Neural progenitor cell (in vitro differentiated cells): ENCODE data around the gene COX5A. TPM values are rescaled to one million over a fixed set of nuclear protein-coding genes. Genes with fewer than 3 reads are reported as not detected.

Experiments used
- DNase-seq: peaks from one replicate; pipeline ENCODE4 v3.0.0-alpha.2; 2016; ENCODE audit warnings: low spot score
- H2AFZ ChIP-seq: fragments of 200-600 bp; sonication (generic); replicated peaks from 2 replicates; pipeline ENCODE4 v1.6.1; 2016; ENCODE audit warnings: antibody characterized with exemption
- H3F3A ChIP-seq: fragments of 200-600 bp; sonication (generic); 2 replicates; pipeline ENCODE4 v1.6.1; 2016; ENCODE audit warnings: antibody characterized with exemption, low read depth
- H3K27ac ChIP-seq: fragments of 200-600 bp; sonication (generic); 2 replicates; pipeline ENCODE4 v1.5.1; 2016; ENCODE audit warnings: mild to moderate bottlenecking
- H3K27me3 ChIP-seq: fragments of 200-600 bp; sonication (generic); 2 replicates; pipeline ENCODE4 v1.6.1; 2016; ENCODE audit warnings: mild to moderate bottlenecking, moderate library complexity
- H3K36me3 ChIP-seq: fragments of 200-600 bp; sonication (generic); 2 replicates; pipeline ENCODE4 v1.5.1; 2016
- H3K4me1 ChIP-seq: fragments of 200-600 bp; sonication (generic); 2 replicates; pipeline ENCODE4 v1.6.1; 2016; ENCODE audit warnings: mixed run types
- H3K4me2 ChIP-seq: fragments of 200-600 bp; sonication (generic); 2 replicates; pipeline ENCODE4 v1.6.1; 2016
- H3K4me3 ChIP-seq: fragments of 200-600 bp; sonication (generic); 2 replicates; pipeline ENCODE4 v1.5.1; 2016
- H3K79me2 ChIP-seq: fragments of 200-600 bp; sonication (generic); 2 replicates; pipeline ENCODE4 v1.6.1; 2016; ENCODE audit warnings: low read depth
- H3K9ac ChIP-seq: fragments of 200-600 bp; sonication (generic); 2 replicates; pipeline ENCODE4 v1.6.1; 2016
- H3K9me3 ChIP-seq: fragments of 200-600 bp; sonication (generic); 2 replicates; pipeline ENCODE4 v1.5.1; 2016; ENCODE audit warnings: low read depth
- H4K20me1 ChIP-seq: fragments of 200-600 bp; sonication (generic); 2 replicates; pipeline ENCODE4 v1.6.1; 2016; ENCODE audit warnings: low read depth
- H3K27ac Mint-ChIP-seq: 3 replicates; pipeline ENCODE4 v1.8.0; 2021; ENCODE audit warnings: mixed read lengths
- H3K27me3 Mint-ChIP-seq: 2 replicates; pipeline ENCODE4 v1.8.0; 2022; ENCODE audit warnings: low read depth, mild to moderate bottlenecking, inconsistent platforms, moderate library complexity, mixed read lengths; ENCODE audit not compliant: insufficient read depth
- H3K36me3 Mint-ChIP-seq: 3 replicates; pipeline ENCODE4 v1.8.0; 2021; ENCODE audit warnings: mixed read lengths
- H3K4me1 Mint-ChIP-seq: 3 replicates; pipeline ENCODE4 v1.8.0; 2021; ENCODE audit warnings: mixed read lengths
- H3K4me3 Mint-ChIP-seq: 3 replicates; pipeline ENCODE4 v1.8.0; 2021; ENCODE audit warnings: mild to moderate bottlenecking, moderate library complexity, mixed read lengths
- H3K9me3 Mint-ChIP-seq: 3 replicates; pipeline ENCODE4 v1.8.0; 2020; ENCODE audit warnings: mixed read lengths
- EZH2 ChIP-seq: fragments of 200-600 bp; sonication (generic); IDR thresholded peaks from 2 replicates; pipeline ENCODE4 v1.6.1; 2017; ENCODE audit warnings: antibody characterized with exemption, mild to moderate bottlenecking, moderate library complexity
- EZH2phosphoT487 ChIP-seq: fragments of 200-600 bp; sonication (generic); IDR thresholded peaks from 2 replicates; pipeline ENCODE4 v1.6.1; 2017; ENCODE audit warnings: antibody characterized with exemption
- total RNA-seq: library from RNA; depleted of rRNA; stranded (reverse); fragments of >200 nt; gene quantifications from 2 replicates; pipeline ENCODE4 v1.2.3, GENCODE V29; 2015; ENCODE audit warnings: low replicate concordance
- TF ChIP-seq, protein P1 (sequence below): fragments of 200-600 bp; sonication (generic); IDR thresholded peaks from 2 replicates; pipeline ENCODE4 v1.5.1; 2017; ENCODE audit warnings: antibody characterized with exemption, mild to moderate bottlenecking

COX5A gene
- total RNA-seq, 1 donor from 2014 or later: 200 TPM

DNA sequence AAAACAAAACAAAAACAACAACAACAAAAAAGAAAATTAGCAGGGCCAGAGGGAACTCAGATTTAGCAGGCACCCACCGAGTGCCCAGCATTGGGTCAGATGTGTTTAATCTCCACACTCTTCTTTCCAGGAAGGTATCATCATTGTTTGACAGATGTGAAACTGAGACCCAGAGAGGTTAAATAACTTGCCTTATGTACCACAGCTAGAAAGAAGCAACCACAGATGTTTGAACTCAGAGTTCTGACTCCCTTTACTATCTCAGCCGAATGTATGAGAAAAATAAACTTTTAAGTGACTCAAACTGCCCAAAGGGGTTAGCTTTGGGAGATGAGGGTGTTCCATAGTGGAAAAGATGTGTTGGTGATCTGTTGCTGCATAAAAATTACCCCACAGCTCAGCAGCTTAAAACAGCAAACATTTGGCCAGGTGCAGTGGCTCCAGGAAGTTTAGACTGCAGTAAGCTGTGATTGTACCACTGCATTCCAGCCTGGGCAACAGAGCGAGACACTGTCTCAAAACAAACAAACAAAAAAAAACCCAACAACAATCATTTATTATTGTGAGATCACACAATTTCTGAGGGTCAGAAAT, 23.2 kb upstream of the COX5A start:
- H3K27me3 ChIP-seq: peaks cover 73% of the 10 kb centered on the region
- Mint-ChIP-seq H3K4me3 (no peak overlapping the region), H3K9me3 (no peaks in the 10 kb centered on the region), H3K27ac (no peak overlapping the region), H3K4me1 (peaks cover 9% of the 10 kb centered on the region), H3K36me3 (no peaks in the 10 kb centered on the region), H3K27me3 (peaks cover 54% of the 10 kb centered on the region)
- H3K4me1 ChIP-seq: peaks cover 15% of the 10 kb centered on the region
- no peaks in the 10 kb centered on the region for H3K79me2 ChIP-seq
- H2AFZ ChIP-seq: no peak overlapping the region
- no peak for DNase-seq
- no peak overlapping the region for H3K4me3 ChIP-seq
- no peak overlapping the region for H3K4me2 ChIP-seq
- H3K9ac ChIP-seq: no peak overlapping the region
- no peaks in the 10 kb centered on the region for H3K36me3 ChIP-seq
- no peak overlapping the region for H3K27ac ChIP-seq
- TF ChIP-seq EZH2phosphoT487: no peak
- TF ChIP-seq, protein P1, sequence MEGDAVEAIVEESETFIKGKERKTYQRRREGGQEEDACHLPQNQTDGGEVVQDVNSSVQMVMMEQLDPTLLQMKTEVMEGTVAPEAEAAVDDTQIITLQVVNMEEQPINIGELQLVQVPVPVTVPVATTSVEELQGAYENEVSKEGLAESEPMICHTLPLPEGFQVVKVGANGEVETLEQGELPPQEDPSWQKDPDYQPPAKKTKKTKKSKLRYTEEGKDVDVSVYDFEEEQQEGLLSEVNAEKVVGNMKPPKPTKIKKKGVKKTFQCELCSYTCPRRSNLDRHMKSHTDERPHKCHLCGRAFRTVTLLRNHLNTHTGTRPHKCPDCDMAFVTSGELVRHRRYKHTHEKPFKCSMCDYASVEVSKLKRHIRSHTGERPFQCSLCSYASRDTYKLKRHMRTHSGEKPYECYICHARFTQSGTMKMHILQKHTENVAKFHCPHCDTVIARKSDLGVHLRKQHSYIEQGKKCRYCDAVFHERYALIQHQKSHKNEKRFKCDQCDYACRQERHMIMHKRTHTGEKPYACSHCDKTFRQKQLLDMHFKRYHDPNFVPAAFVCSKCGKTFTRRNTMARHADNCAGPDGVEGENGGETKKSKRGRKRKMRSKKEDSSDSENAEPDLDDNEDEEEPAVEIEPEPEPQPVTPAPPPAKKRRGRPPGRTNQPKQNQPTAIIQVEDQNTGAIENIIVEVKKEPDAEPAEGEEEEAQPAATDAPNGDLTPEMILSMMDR: no peak
- no peak for TF ChIP-seq EZH2
- peaks cover 34% of the 10 kb centered on the region for H3F3A ChIP-seq
- no peaks in the 10 kb centered on the region for H3K9me3 ChIP-seq
- peaks cover 7% of the 10 kb centered on the region for H4K20me1 ChIP-seq

DNA sequence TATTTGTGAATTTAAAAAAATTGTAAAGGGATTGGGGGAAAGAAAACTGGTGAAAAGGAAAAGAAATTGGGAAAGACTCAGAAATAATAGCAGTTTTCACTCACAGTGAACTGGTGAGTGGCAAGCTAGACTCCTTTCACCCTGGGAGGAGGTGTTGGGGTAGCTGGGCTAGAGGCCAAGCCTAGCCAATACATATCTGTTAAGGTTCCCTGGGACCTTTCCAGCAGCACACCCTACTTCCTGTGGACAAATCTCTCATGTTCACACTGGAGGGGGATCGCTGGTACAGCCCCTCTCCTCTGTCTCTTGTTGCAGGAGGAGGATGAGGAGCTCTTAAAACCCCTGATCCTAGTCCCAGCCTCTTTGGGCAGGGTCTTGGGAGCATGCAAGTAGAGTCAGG, 22.4 kb upstream of the COX5A start:
- Histone ChIP-seq H3K36me3 (no peaks in the 10 kb centered on the region), H4K20me1 (peaks cover 10% of the 10 kb centered on the region), H3F3A (peaks cover 37% of the 10 kb centered on the region), H3K9me3 (no peaks in the 10 kb centered on the region), H3K27ac (no peak overlapping the region), H2AFZ (no peak overlapping the region), H3K79me2 (no peaks in the 10 kb centered on the region), H3K27me3 (peaks cover 81% of the 10 kb centered on the region), H3K4me1 (peaks cover 21% of the 10 kb centered on the region), H3K4me2 (no peak overlapping the region), H3K9ac (no peak overlapping the region), H3K4me3 (no peak overlapping the region)
- Mint-ChIP-seq H3K4me3 (no peak overlapping the region), H3K27ac (no peak overlapping the region), H3K27me3 (peaks cover 60% of the 10 kb centered on the region), H3K36me3 (no peaks in the 10 kb centered on the region), H3K4me1 (peaks cover 12% of the 10 kb centered on the region), H3K9me3 (no peaks in the 10 kb centered on the region)
- TF ChIP-seq, protein P1: no peak
- TF ChIP-seq EZH2phosphoT487 (no peak), EZH2 (no peak)
- DNase-seq: no peak

DNA sequence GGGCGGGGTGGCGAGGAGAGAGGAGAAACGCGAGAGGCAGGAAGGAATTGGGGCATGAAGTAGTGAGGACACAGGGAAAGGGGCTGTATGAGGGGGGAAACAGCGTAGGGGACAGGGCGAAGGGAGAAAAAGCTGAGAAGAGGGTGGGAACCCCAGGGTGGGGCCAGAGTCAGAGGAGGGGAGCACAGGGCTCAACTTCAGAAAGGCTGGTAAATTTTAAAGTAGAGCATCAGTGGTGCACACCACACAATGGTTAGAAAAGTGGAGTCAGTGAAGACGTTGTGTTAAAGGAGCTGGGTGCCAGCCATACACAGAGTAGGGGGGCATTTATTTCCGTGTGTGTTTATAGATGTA, 21.7 kb upstream of the COX5A start:
- no peaks in the 10 kb centered on the region for H3K9me3 Mint-ChIP-seq
- Histone ChIP-seq H3K4me2 (peak overlapping the region; percentile 78), H2AFZ (peak overlapping the region; percentile 39), H3K4me3 (peak overlapping the region; percentile 49), H3K9ac (no peak overlapping the region), H3K4me1 (peaks cover 28% of the 10 kb centered on the region), H3K9me3 (no peaks in the 10 kb centered on the region), H4K20me1 (peaks cover 11% of the 10 kb centered on the region), H3F3A (peaks cover 38% of the 10 kb centered on the region), H3K79me2 (no peaks in the 10 kb centered on the region), H3K27ac (no peak overlapping the region), H3K36me3 (no peaks in the 10 kb centered on the region), H3K27me3 (peaks cover 88% of the 10 kb centered on the region)
- H3K27me3 Mint-ChIP-seq: peaks cover 62% of the 10 kb centered on the region
- H3K36me3 Mint-ChIP-seq: no peaks in the 10 kb centered on the region
- DNase-seq: no peak
- no peak overlapping the region for H3K27ac Mint-ChIP-seq
- no peak overlapping the region for H3K4me3 Mint-ChIP-seq
- TF ChIP-seq EZH2phosphoT487 (no peak), EZH2 (no peak)
- TF ChIP-seq, protein P1: no peak
- H3K4me1 Mint-ChIP-seq: peaks cover 18% of the 10 kb centered on the region
